ENCODE measurements around the gene DNAH11. TPM values are rescaled to one million over a fixed set of nuclear protein-coding genes. Genes with fewer than 3 reads are reported as not detected.

DNAH11 gene
- total and polyA plus RNA-seq, 2 of the 8 experiments (the other 6 are each of a cell fraction or from before 2014, with no cell fraction given): 1.8 to 4.9 TPM

DNA sequence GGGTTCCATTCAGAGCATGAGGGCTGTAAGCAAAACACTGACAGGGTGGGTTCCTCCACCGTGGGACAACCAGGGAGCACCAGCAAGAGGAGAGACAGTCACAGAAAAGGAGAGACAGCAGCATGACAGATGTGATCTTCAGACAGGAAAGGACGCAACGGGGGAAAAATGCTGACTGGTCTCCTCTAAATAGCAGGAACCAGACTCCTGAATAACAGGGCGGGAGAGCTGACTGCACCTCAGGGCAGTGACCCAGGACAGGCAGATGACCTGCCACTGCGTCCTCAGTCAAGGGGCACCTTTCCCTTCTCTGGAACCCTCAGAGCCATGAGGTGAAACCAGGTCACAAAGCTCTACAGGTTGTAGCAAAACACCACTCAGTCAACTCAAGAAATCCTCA, 365.9 kb downstream of the DNAH11 start:
- Histone ChIP-seq H2AFZ (ENCODE audit: low read length) (no peak overlapping the region), H3K23me2 (ENCODE audit: low read depth, low read length) (no peaks in the 10 kb centered on the region), H3K4me1 (replicated peaks in 1 of 4; ENCODE audit: control insufficient read depth in 3 of 4, insufficient read depth in 4 of 4, low read length in 3 of 4) (no peaks in the 10 kb centered on the region), H3K14ac (ENCODE audit: insufficient read length) (no peak overlapping the region), H4K20me1 (replicated peaks in 1 of 2; ENCODE audit: control insufficient read depth in 1 of 2, insufficient read depth in 2 of 2, low read length in 2 of 2) (peaks cover 0 to 3% of the 10 kb centered on the region in 2 experiments), H3K79me2 (ENCODE audit: control insufficient read depth in 1 of 2, insufficient read depth in 2 of 2, low read length in 2 of 2) (no peaks in the 10 kb centered on the region; a peak in 1 of 4 replicates), H3K18ac (ENCODE audit: extremely low read depth, low read length) (no peak overlapping the region), H3K9me3 (ENCODE audit: insufficient read depth in 2 of 2, low read depth in 1 of 2, low read length in 1 of 2) (no peaks in the 10 kb centered on the region), H2BK12ac (ENCODE audit: low read depth, low read length) (no peak overlapping the region), H3K79me1 (ENCODE audit: low read depth, low read length) (peaks cover 4% of the 10 kb centered on the region; the same call in 1 of the 2 replicates), H4K5ac (ENCODE audit: insufficient read length, low read depth, low read length) (no peak overlapping the region), H2BK5ac (ENCODE audit: low read depth, low read length) (no peak overlapping the region), H3K27me3 (replicated peaks in 1 of 4; ENCODE audit: control insufficient read depth in 3 of 4, extremely low read depth in 1 of 4, insufficient read depth in 3 of 4, low read length in 3 of 4) (no peaks in the 10 kb centered on the region), H2BK120ac (replicated peaks; ENCODE audit: low read depth, low read length) (no peak overlapping the region), H3K36me3 (ENCODE audit: control insufficient read depth in 2 of 4, insufficient read depth in 4 of 4, low read length in 3 of 4) (peaks cover 22 to 80% (median 57%) of the 10 kb centered on the region in 4 experiments), H3K56ac (replicated peaks; ENCODE audit: insufficient read length, low read depth, low read length) (no peak overlapping the region), H4K8ac (ENCODE audit: extremely low read depth, insufficient read depth, low read length) (no peak overlapping the region), H2BK15ac (ENCODE audit: low read length) (no peak overlapping the region), H3K4me2 (ENCODE audit: insufficient read depth in 1 of 2, low read depth in 2 of 2, low read length in 2 of 2) (no peak overlapping the region), H3K23ac (ENCODE audit: insufficient read length) (no peak overlapping the region), H4K91ac (replicated peaks; ENCODE audit: insufficient read length, low read length) (no peak overlapping the region), H3K9ac (replicated peaks in 1 of 4; ENCODE audit: extremely low read depth in 1 of 4, low read depth in 3 of 4, low read length in 3 of 4) (no peak overlapping the region), H3K27ac (ENCODE audit: low read depth, low read length) (no peak overlapping the region), H3K4me3 (ENCODE audit: extremely low read depth in 1 of 4, insufficient read depth in 2 of 4, low read depth in 3 of 4, low read length in 4 of 4) (no peak overlapping the region), H2AK5ac (ENCODE audit: low read depth, low read length) (no peak overlapping the region), H2BK20ac (ENCODE audit: low read length) (no peak overlapping the region), H3K4ac (replicated peaks; ENCODE audit: insufficient read length, low read depth, low read length) (no peak overlapping the region)
- POLR2A ChIA-PET (ENCODE audit: partially characterized antibody): interaction anchor here (1.0 to 1.3 kb wide), 2 partner anchors 10 to 37 kb away, joined by 3 to 4 read pairs; partner anchors contain the start of gene CDCA7L
- FAIRE-seq (no peak), DNase-seq (ENCODE audit: low read depth in 1 of 2, low spot score in 2 of 2) (no peak)
- WGBS, 2 experiments (ENCODE audit: extremely low coverage in 1 of 2, insufficient coverage in 1 of 2, insufficient read length in 1 of 2, insufficient replicate concordance in 2 of 2, low coverage in 1 of 2, low lambda C conversion rate in 2 of 2, missing lambda C conversion rate in 1 of 2): 83% methylated on average over 5 of the region's 5 CpGs; no CpG with 5 or more reads in 1 of the 2 experiments
- CTCF ChIA-PET (ENCODE audit: partially characterized antibody): no interaction called here
- TF ChIP-seq RBBP5 (IDR thresholded peaks at IDR 0.05; ENCODE audit: borderline replicate concordance, low read depth, low read length): no peak
- no peak for TF ChIP-seq CHD1 (IDR thresholded peaks at IDR 0.05; ENCODE audit: low read depth, low read length)
- TF ChIP-seq YY1 (IDR thresholded peaks at IDR 0.05; ENCODE audit: low read depth, low read length): no peak
- TF ChIP-seq EGR1 (IDR thresholded peaks at IDR 0.05; ENCODE audit: borderline replicate concordance, low read depth, low read length): no peak
- TF ChIP-seq, protein P1, sequence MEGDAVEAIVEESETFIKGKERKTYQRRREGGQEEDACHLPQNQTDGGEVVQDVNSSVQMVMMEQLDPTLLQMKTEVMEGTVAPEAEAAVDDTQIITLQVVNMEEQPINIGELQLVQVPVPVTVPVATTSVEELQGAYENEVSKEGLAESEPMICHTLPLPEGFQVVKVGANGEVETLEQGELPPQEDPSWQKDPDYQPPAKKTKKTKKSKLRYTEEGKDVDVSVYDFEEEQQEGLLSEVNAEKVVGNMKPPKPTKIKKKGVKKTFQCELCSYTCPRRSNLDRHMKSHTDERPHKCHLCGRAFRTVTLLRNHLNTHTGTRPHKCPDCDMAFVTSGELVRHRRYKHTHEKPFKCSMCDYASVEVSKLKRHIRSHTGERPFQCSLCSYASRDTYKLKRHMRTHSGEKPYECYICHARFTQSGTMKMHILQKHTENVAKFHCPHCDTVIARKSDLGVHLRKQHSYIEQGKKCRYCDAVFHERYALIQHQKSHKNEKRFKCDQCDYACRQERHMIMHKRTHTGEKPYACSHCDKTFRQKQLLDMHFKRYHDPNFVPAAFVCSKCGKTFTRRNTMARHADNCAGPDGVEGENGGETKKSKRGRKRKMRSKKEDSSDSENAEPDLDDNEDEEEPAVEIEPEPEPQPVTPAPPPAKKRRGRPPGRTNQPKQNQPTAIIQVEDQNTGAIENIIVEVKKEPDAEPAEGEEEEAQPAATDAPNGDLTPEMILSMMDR (IDR thresholded peaks at IDR 0.05; ENCODE audit: control extremely low read depth in 1 of 3, insufficient read depth in 1 of 3, low read depth in 1 of 3, low read length in 3 of 3): no peak
- no peak for TF ChIP-seq GABPA (IDR thresholded peaks at IDR 0.05; ENCODE audit: borderline replicate concordance, insufficient read depth, low read length)
- TF ChIP-seq HDAC6 (IDR thresholded peaks at IDR 0.05; ENCODE audit: low read depth, low read length): no peak
- TF ChIP-seq RFX5 (IDR thresholded peaks at IDR 0.05; ENCODE audit: borderline replicate concordance, low read depth, low read length): no peak
- no peak for TF ChIP-seq SIRT6 (IDR thresholded peaks at IDR 0.05; ENCODE audit: low read length)
- no peak for TF ChIP-seq POU5F1 (IDR thresholded peaks at IDR 0.05; ENCODE audit: low read depth, low read length)
- TF ChIP-seq, protein P2, sequence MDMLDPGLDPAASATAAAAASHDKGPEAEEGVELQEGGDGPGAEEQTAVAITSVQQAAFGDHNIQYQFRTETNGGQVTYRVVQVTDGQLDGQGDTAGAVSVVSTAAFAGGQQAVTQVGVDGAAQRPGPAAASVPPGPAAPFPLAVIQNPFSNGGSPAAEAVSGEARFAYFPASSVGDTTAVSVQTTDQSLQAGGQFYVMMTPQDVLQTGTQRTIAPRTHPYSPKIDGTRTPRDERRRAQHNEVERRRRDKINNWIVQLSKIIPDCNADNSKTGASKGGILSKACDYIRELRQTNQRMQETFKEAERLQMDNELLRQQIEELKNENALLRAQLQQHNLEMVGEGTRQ (IDR thresholded peaks at IDR 0.05; ENCODE audit: low read length): no peak
